ENCODE results near the gene RASSF5. TPM values are rescaled to one million over a fixed set of nuclear protein-coding genes. Genes with fewer than 3 reads are reported as not detected.

The RASSF5 gene
- total and polyA plus RNA-seq, 2 experiments from 2014 or later = 0.48 to 4.4 TPM

DNA sequence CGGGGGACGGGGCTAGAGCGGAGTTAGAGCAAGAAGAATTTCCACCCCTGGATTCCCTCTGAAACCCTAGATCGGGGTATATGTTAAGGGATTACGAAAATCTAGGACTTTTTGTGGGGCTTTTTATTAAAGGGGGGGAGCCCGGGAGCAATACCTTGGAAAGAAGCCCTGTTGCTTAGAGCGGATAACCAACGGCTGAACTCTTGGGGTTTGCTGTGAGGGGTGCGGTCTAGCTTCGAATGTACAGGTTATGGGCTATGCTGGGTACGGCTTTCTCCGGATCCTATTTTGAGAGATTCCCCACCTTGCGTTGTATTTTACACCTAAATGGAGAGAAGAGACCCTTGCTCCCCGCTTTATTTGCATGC lies 128.6 kb downstream of the RASSF5 start:
- Mint-ChIP-seq H3K36me3 (ENCODE audit: low read depth) (no peaks in the 10 kb centered on the region; the same call in 2 of the 3 replicates), H3K27me3 (ENCODE audit: insufficient read depth, low read depth, poor library complexity) (peaks cover 7% of the 10 kb centered on the region), H3K27ac (no peak overlapping the region), H3K4me3 (peak overlapping the region; percentile 81), H3K9me3 (no peaks in the 10 kb centered on the region; the same call in 2 of the 3 replicates), H3K4me1 (peaks cover 28% of the 10 kb centered on the region)
- Histone ChIP-seq H3F3A (replicated peaks; ENCODE audit: low read depth) (peaks cover 10% of the 10 kb centered on the region), H3K4me3 (peak overlapping the region; percentile 90), H3K4me1 (ENCODE audit: insufficient read depth) (peaks cover 24% of the 10 kb centered on the region), H3K27me3 (ENCODE audit: insufficient read depth) (peaks cover 21% of the 10 kb centered on the region), H2AFZ (peak overlapping the region; percentile 92), H3K27ac (ENCODE audit: low read depth) (no peak overlapping the region), H4K20me1 (replicated peaks; ENCODE audit: insufficient read depth) (no peaks in the 10 kb centered on the region), H3K4me2 (peak overlapping the region; percentile 99), H3K79me2 (replicated peaks; ENCODE audit: insufficient read depth) (no peaks in the 10 kb centered on the region), H3K36me3 (ENCODE audit: insufficient read depth) (0 out of 2 replicates have a peak, but pooled peaks cover 3% of the 10 kb centered on the region), H3K9me2 (ENCODE audit: insufficient read depth) (no peaks in the 10 kb centered on the region)
- ATAC-seq (peak; percentile 12), DNase-seq (ENCODE audit: low spot score) (no peak)
- TF ChIP-seq STAT1 (IDR thresholded peaks at IDR 0.05; ENCODE audit: unreplicated experiment) (no peak), EZH2 (IDR thresholded peaks at IDR 0.05; ENCODE audit: low read depth, unreplicated experiment) (no peak), NANOG (IDR thresholded peaks at IDR 0.05; ENCODE audit: borderline replicate concordance) (no peak), ZNF331 (CRISPR knock-in tag; IDR thresholded peaks at IDR 0.05; ENCODE audit: low read depth) (no peak), EZH2phosphoT487 (IDR thresholded peaks at IDR 0.05; ENCODE audit: unreplicated experiment) (no peak), ZNF114 (CRISPR knock-in tag; IDR thresholded peaks at IDR 0.05) (no peak), CREB1 (CRISPR knock-in tag; IDR thresholded peaks at IDR 0.05; ENCODE audit: low read depth) (no peak), POLR2AphosphoS5 (IDR thresholded peaks at IDR 0.05; ENCODE audit: low read depth) (no peak), JUNB (IDR thresholded peaks at IDR 0.05; ENCODE audit: unreplicated experiment) (no peak)
- TF ChIP-seq, protein P1, sequence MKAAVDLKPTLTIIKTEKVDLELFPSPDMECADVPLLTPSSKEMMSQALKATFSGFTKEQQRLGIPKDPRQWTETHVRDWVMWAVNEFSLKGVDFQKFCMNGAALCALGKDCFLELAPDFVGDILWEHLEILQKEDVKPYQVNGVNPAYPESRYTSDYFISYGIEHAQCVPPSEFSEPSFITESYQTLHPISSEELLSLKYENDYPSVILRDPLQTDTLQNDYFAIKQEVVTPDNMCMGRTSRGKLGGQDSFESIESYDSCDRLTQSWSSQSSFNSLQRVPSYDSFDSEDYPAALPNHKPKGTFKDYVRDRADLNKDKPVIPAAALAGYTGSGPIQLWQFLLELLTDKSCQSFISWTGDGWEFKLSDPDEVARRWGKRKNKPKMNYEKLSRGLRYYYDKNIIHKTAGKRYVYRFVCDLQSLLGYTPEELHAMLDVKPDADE (IDR thresholded peaks at IDR 0.05) = no peak
- TF ChIP-seq, protein P2, sequence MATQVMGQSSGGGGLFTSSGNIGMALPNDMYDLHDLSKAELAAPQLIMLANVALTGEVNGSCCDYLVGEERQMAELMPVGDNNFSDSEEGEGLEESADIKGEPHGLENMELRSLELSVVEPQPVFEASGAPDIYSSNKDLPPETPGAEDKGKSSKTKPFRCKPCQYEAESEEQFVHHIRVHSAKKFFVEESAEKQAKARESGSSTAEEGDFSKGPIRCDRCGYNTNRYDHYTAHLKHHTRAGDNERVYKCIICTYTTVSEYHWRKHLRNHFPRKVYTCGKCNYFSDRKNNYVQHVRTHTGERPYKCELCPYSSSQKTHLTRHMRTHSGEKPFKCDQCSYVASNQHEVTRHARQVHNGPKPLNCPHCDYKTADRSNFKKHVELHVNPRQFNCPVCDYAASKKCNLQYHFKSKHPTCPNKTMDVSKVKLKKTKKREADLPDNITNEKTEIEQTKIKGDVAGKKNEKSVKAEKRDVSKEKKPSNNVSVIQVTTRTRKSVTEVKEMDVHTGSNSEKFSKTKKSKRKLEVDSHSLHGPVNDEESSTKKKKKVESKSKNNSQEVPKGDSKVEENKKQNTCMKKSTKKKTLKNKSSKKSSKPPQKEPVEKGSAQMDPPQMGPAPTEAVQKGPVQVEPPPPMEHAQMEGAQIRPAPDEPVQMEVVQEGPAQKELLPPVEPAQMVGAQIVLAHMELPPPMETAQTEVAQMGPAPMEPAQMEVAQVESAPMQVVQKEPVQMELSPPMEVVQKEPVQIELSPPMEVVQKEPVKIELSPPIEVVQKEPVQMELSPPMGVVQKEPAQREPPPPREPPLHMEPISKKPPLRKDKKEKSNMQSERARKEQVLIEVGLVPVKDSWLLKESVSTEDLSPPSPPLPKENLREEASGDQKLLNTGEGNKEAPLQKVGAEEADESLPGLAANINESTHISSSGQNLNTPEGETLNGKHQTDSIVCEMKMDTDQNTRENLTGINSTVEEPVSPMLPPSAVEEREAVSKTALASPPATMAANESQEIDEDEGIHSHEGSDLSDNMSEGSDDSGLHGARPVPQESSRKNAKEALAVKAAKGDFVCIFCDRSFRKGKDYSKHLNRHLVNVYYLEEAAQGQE (IDR thresholded peaks at IDR 0.05; ENCODE audit: unreplicated experiment) = no peak
- TF ChIP-seq, protein P3, sequence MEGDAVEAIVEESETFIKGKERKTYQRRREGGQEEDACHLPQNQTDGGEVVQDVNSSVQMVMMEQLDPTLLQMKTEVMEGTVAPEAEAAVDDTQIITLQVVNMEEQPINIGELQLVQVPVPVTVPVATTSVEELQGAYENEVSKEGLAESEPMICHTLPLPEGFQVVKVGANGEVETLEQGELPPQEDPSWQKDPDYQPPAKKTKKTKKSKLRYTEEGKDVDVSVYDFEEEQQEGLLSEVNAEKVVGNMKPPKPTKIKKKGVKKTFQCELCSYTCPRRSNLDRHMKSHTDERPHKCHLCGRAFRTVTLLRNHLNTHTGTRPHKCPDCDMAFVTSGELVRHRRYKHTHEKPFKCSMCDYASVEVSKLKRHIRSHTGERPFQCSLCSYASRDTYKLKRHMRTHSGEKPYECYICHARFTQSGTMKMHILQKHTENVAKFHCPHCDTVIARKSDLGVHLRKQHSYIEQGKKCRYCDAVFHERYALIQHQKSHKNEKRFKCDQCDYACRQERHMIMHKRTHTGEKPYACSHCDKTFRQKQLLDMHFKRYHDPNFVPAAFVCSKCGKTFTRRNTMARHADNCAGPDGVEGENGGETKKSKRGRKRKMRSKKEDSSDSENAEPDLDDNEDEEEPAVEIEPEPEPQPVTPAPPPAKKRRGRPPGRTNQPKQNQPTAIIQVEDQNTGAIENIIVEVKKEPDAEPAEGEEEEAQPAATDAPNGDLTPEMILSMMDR (conservative IDR thresholded peaks at IDR 0.05; ENCODE audit: low read depth in 2 of 2) = no peak
- TF ChIP-seq, protein P4, sequence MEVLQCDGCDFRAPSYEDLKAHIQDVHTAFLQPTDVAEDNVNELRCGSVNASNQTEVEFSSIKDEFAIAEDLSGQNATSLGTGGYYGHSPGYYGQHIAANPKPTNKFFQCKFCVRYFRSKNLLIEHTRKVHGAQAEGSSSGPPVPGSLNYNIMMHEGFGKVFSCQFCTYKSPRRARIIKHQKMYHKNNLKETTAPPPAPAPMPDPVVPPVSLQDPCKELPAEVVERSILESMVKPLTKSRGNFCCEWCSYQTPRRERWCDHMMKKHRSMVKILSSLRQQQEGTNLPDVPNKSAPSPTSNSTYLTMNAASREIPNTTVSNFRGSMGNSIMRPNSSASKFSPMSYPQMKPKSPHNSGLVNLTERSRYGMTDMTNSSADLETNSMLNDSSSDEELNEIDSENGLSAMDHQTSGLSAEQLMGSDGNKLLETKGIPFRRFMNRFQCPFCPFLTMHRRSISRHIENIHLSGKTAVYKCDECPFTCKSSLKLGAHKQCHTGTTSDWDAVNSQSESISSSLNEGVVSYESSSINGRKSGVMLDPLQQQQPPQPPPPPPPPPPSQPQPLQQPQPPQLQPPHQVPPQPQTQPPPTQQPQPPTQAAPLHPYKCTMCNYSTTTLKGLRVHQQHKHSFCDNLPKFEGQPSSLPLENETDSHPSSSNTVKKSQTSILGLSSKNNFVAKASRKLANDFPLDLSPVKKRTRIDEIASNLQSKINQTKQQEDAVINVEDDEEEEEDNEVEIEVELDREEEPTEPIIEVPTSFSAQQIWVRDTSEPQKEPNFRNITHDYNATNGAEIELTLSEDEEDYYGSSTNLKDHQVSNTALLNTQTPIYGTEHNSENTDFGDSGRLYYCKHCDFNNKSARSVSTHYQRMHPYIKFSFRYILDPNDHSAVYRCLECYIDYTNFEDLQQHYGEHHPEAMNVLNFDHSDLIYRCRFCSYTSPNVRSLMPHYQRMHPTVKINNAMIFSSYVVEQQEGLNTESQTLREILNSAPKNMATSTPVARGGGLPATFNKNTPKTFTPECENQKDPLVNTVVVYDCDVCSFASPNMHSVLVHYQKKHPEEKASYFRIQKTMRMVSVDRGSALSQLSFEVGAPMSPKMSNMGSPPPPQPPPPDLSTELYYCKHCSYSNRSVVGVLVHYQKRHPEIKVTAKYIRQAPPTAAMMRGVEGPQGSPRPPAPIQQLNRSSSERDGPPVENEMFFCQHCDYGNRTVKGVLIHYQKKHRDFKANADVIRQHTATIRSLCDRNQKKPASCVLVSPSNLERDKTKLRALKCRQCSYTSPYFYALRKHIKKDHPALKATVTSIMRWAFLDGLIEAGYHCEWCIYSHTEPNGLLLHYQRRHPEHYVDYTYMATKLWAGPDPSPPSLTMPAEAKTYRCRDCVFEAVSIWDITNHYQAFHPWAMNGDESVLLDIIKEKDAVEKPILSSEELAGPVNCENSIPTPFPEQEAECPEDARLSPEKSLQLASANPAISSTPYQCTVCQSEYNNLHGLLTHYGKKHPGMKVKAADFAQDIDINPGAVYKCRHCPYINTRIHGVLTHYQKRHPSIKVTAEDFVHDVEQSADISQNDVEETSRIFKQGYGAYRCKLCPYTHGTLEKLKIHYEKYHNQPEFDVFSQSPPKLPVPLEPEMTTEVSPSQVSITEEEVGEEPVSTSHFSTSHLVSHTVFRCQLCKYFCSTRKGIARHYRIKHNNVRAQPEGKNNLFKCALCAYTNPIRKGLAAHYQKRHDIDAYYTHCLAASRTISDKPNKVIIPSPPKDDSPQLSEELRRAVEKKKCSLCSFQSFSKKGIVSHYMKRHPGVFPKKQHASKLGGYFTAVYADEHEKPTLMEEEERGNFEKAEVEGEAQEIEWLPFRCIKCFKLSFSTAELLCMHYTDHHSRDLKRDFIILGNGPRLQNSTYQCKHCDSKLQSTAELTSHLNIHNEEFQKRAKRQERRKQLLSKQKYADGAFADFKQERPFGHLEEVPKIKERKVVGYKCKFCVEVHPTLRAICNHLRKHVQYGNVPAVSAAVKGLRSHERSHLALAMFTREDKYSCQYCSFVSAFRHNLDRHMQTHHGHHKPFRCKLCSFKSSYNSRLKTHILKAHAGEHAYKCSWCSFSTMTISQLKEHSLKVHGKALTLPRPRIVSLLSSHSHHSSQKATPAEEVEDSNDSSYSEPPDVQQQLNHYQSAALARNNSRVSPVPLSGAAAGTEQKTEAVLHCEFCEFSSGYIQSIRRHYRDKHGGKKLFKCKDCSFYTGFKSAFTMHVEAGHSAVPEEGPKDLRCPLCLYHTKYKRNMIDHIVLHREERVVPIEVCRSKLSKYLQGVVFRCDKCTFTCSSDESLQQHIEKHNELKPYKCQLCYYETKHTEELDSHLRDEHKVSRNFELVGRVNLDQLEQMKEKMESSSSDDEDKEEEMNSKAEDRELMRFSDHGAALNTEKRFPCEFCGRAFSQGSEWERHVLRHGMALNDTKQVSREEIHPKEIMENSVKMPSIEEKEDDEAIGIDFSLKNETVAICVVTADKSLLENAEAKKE (CRISPR knock-in tag; IDR thresholded peaks at IDR 0.05) = no peak
